K562 (cell line): ENCODE results near the gene CLDN25. TPM values are rescaled to one million over a fixed set of nuclear protein-coding genes. Genes with fewer than 3 reads are reported as not detected.

Experiments used
- CHD2 ChIP-seq: IDR thresholded peaks from 2 replicates; pipeline ENCODE4 v1.6.1; 2011; ENCODE audit warnings: low read depth, low read length
- CREBBP ChIP-seq: IDR thresholded peaks from one replicate; pipeline ENCODE4 v1.6.1; 2012; ENCODE audit warnings: low read depth, mild to moderate bottlenecking, control low read depth, inconsistent platforms, low read length
- E4F1 ChIP-seq: fragments of 250-450 bp; sonication (Bioruptor Pico); IDR thresholded peaks from 2 replicates; pipeline ENCODE4 v1.5.0; 2021; ENCODE audit warnings: mild to moderate bottlenecking, borderline replicate concordance
- ETV5 ChIP-seq: sonication (generic); formaldehyde crosslinking; IDR thresholded peaks from 2 replicates; pipeline ENCODE4 v1.4.0; 2020; ENCODE audit warnings: low read depth, mild to moderate bottlenecking, missing genetic modification reagents
- FOXK2 ChIP-seq, 2 experiments: fragments of 450-650 bp; IDR thresholded peaks in 1 of 2; conservative IDR thresholded peaks in 1 of 2; 2 replicates each; pipeline ENCODE4 v1.6.1; 2016; ENCODE audit warnings: low read depth in 2 of 2, mild to moderate bottlenecking in 1 of 2
- GABPB2 ChIP-seq: fragments of 250-450 bp; sonication (Bioruptor Pico); conservative IDR thresholded peaks from 2 replicates; pipeline ENCODE4 v1.5.1; 2021; ENCODE audit warnings: mild to moderate bottlenecking
- GTF2A2 ChIP-seq: IDR thresholded peaks from 2 replicates; pipeline ENCODE4 v1.6.1; 2016; ENCODE audit warnings: mild to moderate bottlenecking, missing genetic modification characterization, missing compliant biosample characterization
- KDM5B ChIP-seq: fragments of 200-600 bp; sonication (generic); IDR thresholded peaks from 2 replicates; pipeline ENCODE4 v1.6.1; 2012; ENCODE audit warnings: low read depth, mild to moderate bottlenecking, moderate library complexity, low read length, control low read depth, inconsistent platforms; ENCODE audit not compliant: insufficient replicate concordance
- NONO ChIP-seq, 2 experiments: fragments of 200-400 bp in 1 of 2; fragments of 450-650 bp in 1 of 2; formaldehyde crosslinking in 1 of 2; IDR thresholded peaks; 2 replicates each; pipeline ENCODE4 v1.6.1; 2017; ENCODE audit warnings: low read depth in 2 of 2, mild to moderate bottlenecking in 2 of 2, moderate library complexity in 2 of 2, low read length in 1 of 2
- NR3C1 ChIP-seq: sonication (generic); formaldehyde crosslinking; IDR thresholded peaks from 2 replicates; pipeline ENCODE4 v1.8.1; 2022; ENCODE audit warnings: missing genetic modification reagents
- SLC30A9 ChIP-seq: fragments of 250-450 bp; sonication (Bioruptor Pico); IDR thresholded peaks from 2 replicates; pipeline ENCODE4 v1.8.0; 2022; ENCODE audit warnings: mild to moderate bottlenecking, moderate library complexity
- SNAPC5 ChIP-seq: fragments of 250-450 bp; sonication (Bioruptor Pico); IDR thresholded peaks from 2 replicates; pipeline ENCODE4 v1.8.0; 2021; ENCODE audit warnings: moderate library complexity, mild to moderate bottlenecking, inconsistent platforms
- U2AF1 ChIP-seq: fragments of 200-400 bp; formaldehyde crosslinking; optimal IDR thresholded peaks from 2 replicates; pipeline ENCODE3; 2017; ENCODE audit warnings: mild to moderate bottlenecking, low read depth, low read length, moderate library complexity
- ZNF146 ChIP-seq: IDR thresholded peaks from one replicate; pipeline ENCODE4 v1.6.1; 2018; ENCODE audit warnings: missing compliant biosample characterization; ENCODE audit not compliant: unreplicated experiment
- ZNF592 ChIP-seq: fragments of 450-650 bp; IDR thresholded peaks from 2 replicates; pipeline ENCODE4 v1.6.1; 2017; ENCODE audit warnings: antibody characterized with exemption, mild to moderate bottlenecking
- polyA plus RNA-seq, 8 experiments: library from polyadenylated mRNA; depleted of rRNA in 4 of 8; stranded (reverse) in 5 of 8; unstranded in 3 of 8; fragments of >200 nt; fragmentation: Nextera tagmentation in 2 of 8; fragmentation: Illumina TruSeq in 1 of 8; extraction: Ambion mirVana in 2 of 8; extraction: Trizol in 1 of 8; gene quantifications; 2 replicates each; pipeline versions ENCODE4 v1.2.1 to v1.2.3, GENCODE V29; 2011 to 2014; ENCODE audit warnings: inconsistent platforms in 1 of 8, missing spikeins in 1 of 8
- total RNA-seq, 7 experiments: library from RNA; depleted of rRNA in 6 of 7; stranded (reverse); fragments of >200 nt in 6 of 7; fragmentation: Illumina TruSeq in 2 of 7; extraction: Trizol in 2 of 7; gene quantifications; 2 replicates each; pipeline versions ENCODE4 v1.2.1 to v1.2.3, GENCODE V29; 2011 to 2021; ENCODE audit warnings: low replicate concordance in 1 of 7
- TF ChIP-seq, protein P1 (sequence below): fragments of 250-450 bp; sonication (Bioruptor Pico); IDR thresholded peaks from 2 replicates; pipeline ENCODE4 v1.8.0; 2021; ENCODE audit warnings: moderate library complexity, mild to moderate bottlenecking, inconsistent platforms
- TF ChIP-seq, protein P2 (sequence below): fragments of 250-450 bp; sonication (Bioruptor Pico); IDR thresholded peaks from 2 replicates; pipeline ENCODE4 v1.5.0; 2021

The CLDN25 gene
- total and polyA plus RNA-seq, 9 of the 15 experiments (the other 6 are each of a cell fraction or from before 2014, with no cell fraction given), result not detected

DNA sequence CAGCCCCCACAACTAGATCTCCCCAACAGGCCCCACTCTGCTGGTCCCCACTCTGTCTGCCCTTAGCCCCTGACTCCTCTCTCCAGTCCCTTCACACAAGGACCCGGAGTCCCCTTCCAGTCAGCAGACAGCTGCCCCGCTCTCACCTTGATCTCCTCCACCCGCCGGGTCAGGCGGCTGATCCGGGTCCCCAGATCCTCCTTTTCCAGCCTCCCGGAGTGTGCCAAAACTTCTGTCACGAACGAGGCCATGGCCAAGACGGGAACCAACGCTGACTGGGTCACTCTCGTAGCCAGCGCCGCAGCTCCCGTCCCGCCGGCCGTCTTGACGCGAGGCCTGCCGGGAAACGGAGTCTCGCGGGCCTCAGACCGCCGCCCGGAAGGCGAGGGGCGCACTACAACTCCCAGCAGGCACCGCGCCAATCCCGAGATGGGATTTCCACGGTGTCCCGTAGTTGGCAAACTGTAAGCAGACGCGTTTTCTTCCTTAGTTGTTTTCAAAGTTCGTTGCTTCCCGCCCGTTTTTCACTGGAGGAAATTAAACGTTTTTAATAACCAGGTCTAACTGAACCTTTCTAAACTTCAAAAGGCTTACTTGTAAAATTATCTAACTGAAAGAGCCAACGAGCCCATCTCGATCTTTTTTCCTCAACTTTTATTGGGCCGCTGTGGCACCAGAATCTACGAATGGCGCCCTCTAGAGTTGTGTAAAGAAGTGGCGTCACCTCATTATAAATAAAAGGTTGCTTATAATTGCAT, 6.0 kb upstream of the CLDN25 start, which contains the start of gene ZW10 (continued):
- TF ChIP-seq SNAPC5, result no peak
- no peak for TF ChIP-seq U2AF1
- TF ChIP-seq CHD2, result peak; percentile 94
- TF ChIP-seq ZNF146, result no peak
- TF ChIP-seq NR3C1, result no peak
- peak; percentile 47; the same call in 1 of the 2 replicates for TF ChIP-seq ETV5 (CRISPR knock-in tag)
- TF ChIP-seq FOXK2 (conservative IDR thresholded peaks at IDR 0.05 in 1 of 2, IDR thresholded peaks at IDR 0.05 in 1 of 2; ENCODE audit: low read depth in 2 of 2), result peak; percentile 38 to 65; a peak in 1 of 4 replicates
- TF ChIP-seq NONO (IDR thresholded peaks at IDR 0.05; ENCODE audit: low read depth in 2 of 2, low read length in 1 of 2), result no peak
- TF ChIP-seq, protein P1, sequence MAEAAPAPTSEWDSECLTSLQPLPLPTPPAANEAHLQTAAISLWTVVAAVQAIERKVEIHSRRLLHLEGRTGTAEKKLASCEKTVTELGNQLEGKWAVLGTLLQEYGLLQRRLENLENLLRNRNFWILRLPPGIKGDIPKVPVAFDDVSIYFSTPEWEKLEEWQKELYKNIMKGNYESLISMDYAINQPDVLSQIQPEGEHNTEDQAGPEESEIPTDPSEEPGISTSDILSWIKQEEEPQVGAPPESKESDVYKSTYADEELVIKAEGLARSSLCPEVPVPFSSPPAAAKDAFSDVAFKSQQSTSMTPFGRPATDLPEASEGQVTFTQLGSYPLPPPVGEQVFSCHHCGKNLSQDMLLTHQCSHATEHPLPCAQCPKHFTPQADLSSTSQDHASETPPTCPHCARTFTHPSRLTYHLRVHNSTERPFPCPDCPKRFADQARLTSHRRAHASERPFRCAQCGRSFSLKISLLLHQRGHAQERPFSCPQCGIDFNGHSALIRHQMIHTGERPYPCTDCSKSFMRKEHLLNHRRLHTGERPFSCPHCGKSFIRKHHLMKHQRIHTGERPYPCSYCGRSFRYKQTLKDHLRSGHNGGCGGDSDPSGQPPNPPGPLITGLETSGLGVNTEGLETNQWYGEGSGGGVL (CRISPR knock-in tag), result no peak
- TF ChIP-seq, protein P2, sequence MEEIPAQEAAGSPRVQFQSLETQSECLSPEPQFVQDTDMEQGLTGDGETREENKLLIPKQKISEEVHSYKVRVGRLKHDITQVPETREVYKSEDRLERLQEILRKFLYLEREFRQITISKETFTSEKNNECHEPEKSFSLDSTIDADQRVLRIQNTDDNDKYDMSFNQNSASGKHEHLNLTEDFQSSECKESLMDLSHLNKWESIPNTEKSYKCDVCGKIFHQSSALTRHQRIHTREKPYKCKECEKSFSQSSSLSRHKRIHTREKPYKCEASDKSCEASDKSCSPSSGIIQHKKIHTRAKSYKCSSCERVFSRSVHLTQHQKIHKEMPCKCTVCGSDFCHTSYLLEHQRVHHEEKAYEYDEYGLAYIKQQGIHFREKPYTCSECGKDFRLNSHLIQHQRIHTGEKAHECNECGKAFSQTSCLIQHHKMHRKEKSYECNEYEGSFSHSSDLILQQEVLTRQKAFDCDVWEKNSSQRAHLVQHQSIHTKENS (CRISPR knock-in tag), result no peak
- TF ChIP-seq GTF2A2 (tag), result no peak
- no peak for TF ChIP-seq CREBBP
- no peak; the same call in 1 of the 2 replicates for TF ChIP-seq ZNF592
- no peak for TF ChIP-seq SLC30A9
- TF ChIP-seq E4F1 (CRISPR knock-in tag), result no peak
- TF ChIP-seq GABPB2 (CRISPR knock-in tag), result no peak
- peak; percentile 70 for TF ChIP-seq KDM5B
